ENCODE measurements around the gene ATXN1. TPM values are rescaled to one million over a fixed set of nuclear protein-coding genes. Genes with fewer than 3 reads are reported as not detected.

ATXN1 gene
- total RNA-seq, 1 donor from 2014 or later = 3.9 TPM

- Mint-ChIP-seq H3K27ac (ENCODE audit: unreplicated experiment) (no peak overlapping the region), H3K9me3 (peaks cover 2% of the 10 kb centered on the region), H3K36me3 (ENCODE audit: low read depth) (no peaks in the 10 kb centered on the region), H3K4me3 (no peak overlapping the region), H3K4me1 (no peaks in the 10 kb centered on the region), H3K27me3 (ENCODE audit: low read depth) (no peaks in the 10 kb centered on the region)
- DNase-seq (ENCODE audit: low read depth, low spot score) = no peak
- no peak for TF ChIP-seq CTCF (conservative IDR thresholded peaks at IDR 0.05)
Observed at GRCh38 chr6:16669227-16669626, 92.0 kb downstream of the ATXN1 start.

GRCh38 chr6:16667509-16667908 is 93.8 kb downstream of the ATXN1 start:
- H3K36me3 Mint-ChIP-seq (ENCODE audit: low read depth) = no peaks in the 10 kb centered on the region
- no peak overlapping the region for H3K4me3 Mint-ChIP-seq
- peaks cover 2% of the 10 kb centered on the region for H3K9me3 Mint-ChIP-seq
- no peak for DNase-seq (ENCODE audit: low read depth, low spot score)
- H3K4me1 Mint-ChIP-seq = no peaks in the 10 kb centered on the region
- H3K27ac Mint-ChIP-seq (ENCODE audit: unreplicated experiment) = no peak overlapping the region
- no peaks in the 10 kb centered on the region for H3K27me3 Mint-ChIP-seq (ENCODE audit: low read depth)
- no peak for TF ChIP-seq CTCF (conservative IDR thresholded peaks at IDR 0.05)

GRCh38 chr6:16665992-16666391 is 95.3 kb downstream of the ATXN1 start:
- Mint-ChIP-seq H3K27me3 (ENCODE audit: low read depth) (no peaks in the 10 kb centered on the region), H3K27ac (ENCODE audit: unreplicated experiment) (no peak overlapping the region), H3K4me1 (no peaks in the 10 kb centered on the region), H3K9me3 (peaks cover 2% of the 10 kb centered on the region), H3K4me3 (no peak overlapping the region), H3K36me3 (ENCODE audit: low read depth) (no peaks in the 10 kb centered on the region)
- TF ChIP-seq CTCF (conservative IDR thresholded peaks at IDR 0.05) = no peak
- no peak for DNase-seq (ENCODE audit: low read depth, low spot score)

DNA sequence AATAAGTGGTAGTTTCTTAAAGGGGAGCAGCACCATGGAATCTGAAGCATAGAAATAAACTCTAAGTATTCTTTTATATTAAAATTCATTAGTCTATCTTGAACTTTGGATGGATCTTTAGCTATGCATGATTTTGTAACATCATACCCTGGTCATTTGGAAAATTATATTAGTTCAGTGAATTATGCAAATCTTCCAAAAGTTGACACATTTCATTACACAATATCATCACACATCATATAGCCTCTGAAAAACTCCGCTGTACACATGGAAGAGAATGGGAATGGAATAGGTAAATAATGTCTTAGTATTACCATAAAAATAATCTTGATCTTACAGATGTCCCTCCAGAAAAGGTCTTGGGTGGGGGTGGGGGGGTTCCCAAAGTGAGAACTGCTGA is 96.1 kb downstream of the ATXN1 start:
- Mint-ChIP-seq H3K27ac (ENCODE audit: unreplicated experiment) (no peak overlapping the region), H3K36me3 (ENCODE audit: low read depth) (no peaks in the 10 kb centered on the region), H3K9me3 (peaks cover 2% of the 10 kb centered on the region), H3K4me1 (no peaks in the 10 kb centered on the region), H3K27me3 (ENCODE audit: low read depth) (no peaks in the 10 kb centered on the region), H3K4me3 (no peak overlapping the region)
- no peak for DNase-seq (ENCODE audit: low read depth, low spot score)
- no peak for TF ChIP-seq CTCF (conservative IDR thresholded peaks at IDR 0.05)

DNA sequence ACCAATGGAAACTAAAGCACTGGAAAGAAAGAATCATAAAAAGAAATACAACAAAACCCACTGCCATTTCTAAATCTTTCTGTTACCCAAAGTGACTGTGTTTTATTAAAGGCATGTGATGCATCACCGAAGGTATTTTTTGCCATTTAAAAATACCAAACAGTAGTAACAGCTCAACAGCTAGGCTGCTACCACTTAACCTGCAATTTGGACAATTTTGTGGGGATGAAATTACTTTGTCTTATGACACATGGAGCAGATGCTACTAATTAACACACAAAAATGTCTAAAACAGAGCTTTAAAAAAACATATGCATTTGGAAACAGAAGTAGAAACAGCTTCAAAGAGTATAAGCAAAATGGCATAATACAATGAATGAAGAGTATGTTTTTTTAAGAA is 97.4 kb downstream of the ATXN1 start:
- Mint-ChIP-seq H3K36me3 (ENCODE audit: low read depth) (no peaks in the 10 kb centered on the region), H3K4me1 (peaks cover 4% of the 10 kb centered on the region), H3K27ac (ENCODE audit: unreplicated experiment) (no peak overlapping the region), H3K4me3 (no peak overlapping the region), H3K27me3 (ENCODE audit: low read depth) (peaks cover 3% of the 10 kb centered on the region), H3K9me3 (peaks cover 2% of the 10 kb centered on the region)
- TF ChIP-seq CTCF (conservative IDR thresholded peaks at IDR 0.05) = no peak
- no peak for DNase-seq (ENCODE audit: low read depth, low spot score)

GRCh38 chr6:16660157-16660497 is 101.1 kb downstream of the ATXN1 start:
- Mint-ChIP-seq H3K27me3 (ENCODE audit: low read depth) (peaks cover 6% of the 10 kb centered on the region), H3K4me1 (peaks cover 16% of the 10 kb centered on the region), H3K4me3 (no peak overlapping the region), H3K27ac (ENCODE audit: unreplicated experiment) (no peak overlapping the region), H3K9me3 (no peaks in the 10 kb centered on the region), H3K36me3 (ENCODE audit: low read depth) (no peaks in the 10 kb centered on the region)
- no peak for DNase-seq (ENCODE audit: low read depth, low spot score)
- no peak for TF ChIP-seq CTCF (conservative IDR thresholded peaks at IDR 0.05)
